Measurements from ENCODE around the gene ZFP2.

Gene ZFP2

GRCh38 chr5:178981381-178981780, 85.7 kb downstream of the ZFP2 start:
- no peak for DNase-seq (ENCODE audit: low read depth)

Measured in activated T-cell treated with anti-CD3 and anti-CD28 coated beads for 48 hours (primary cell).